C4-2B (cell line): Measurements from ENCODE around the gene GJC1.

Experiments used
- CTCF ChIP-seq: fragments of 450-650 bp; conservative IDR thresholded peaks from 2 replicates; pipeline ENCODE4 v1.5.1; 2017; ENCODE audit warnings: mild to moderate bottlenecking
- ZFX ChIP-seq: fragments of 450-650 bp; IDR thresholded peaks from 2 replicates; pipeline ENCODE4 v1.6.1; 2017

GRCh38 chr17:44769230-44769629 is 60.9 kb downstream of the GJC1 start:
- no peak for TF ChIP-seq CTCF
- no peak for TF ChIP-seq ZFX
